GM08714 (cell line): Measurements from ENCODE around the gene CXCL9.
"Not testable (repeated sequence)": the region's sequence is repeated elsewhere in the genome, so short reads cannot be mapped to it uniquely, and the experiment has no call there.

Source experiments
- H3K4me3 ChIP-seq: fragments of 200-500 bp; sonication (Bioruptor generic); 2 replicates; pipeline ENCODE4 v1.5.1; 2014; ENCODE audit warnings: mild to moderate bottlenecking, low read length, inconsistent platforms
- ZNF274 ChIP-seq: IDR thresholded peaks from 2 replicates; pipeline ENCODE4 v1.6.1; 2012; ENCODE audit warnings: mild to moderate bottlenecking, low read depth, low read length

CXCL9 gene

DNA sequence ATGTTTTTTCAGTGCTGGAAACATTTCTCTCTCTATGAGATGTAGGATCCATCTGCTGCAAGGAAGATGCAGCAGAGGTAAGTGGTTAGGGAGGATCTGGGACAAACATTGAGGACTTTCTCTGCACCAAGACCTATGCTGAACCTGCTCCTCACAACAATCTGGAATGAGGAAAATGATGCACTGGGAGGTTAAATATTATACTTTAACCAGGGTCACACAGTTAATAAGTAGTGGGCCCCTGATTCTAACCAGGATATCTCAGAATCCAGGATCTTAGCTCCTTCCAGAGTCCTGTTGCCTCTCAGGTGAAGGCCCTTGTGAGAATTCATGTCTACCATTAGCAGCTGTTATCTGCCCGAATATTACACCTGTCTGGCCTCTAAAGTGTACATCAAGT lies 7.0 kb downstream of the CXCL9 start:
- TF ChIP-seq ZNF274 = no peak
- H3K4me3 ChIP-seq = no peak overlapping the region

DNA sequence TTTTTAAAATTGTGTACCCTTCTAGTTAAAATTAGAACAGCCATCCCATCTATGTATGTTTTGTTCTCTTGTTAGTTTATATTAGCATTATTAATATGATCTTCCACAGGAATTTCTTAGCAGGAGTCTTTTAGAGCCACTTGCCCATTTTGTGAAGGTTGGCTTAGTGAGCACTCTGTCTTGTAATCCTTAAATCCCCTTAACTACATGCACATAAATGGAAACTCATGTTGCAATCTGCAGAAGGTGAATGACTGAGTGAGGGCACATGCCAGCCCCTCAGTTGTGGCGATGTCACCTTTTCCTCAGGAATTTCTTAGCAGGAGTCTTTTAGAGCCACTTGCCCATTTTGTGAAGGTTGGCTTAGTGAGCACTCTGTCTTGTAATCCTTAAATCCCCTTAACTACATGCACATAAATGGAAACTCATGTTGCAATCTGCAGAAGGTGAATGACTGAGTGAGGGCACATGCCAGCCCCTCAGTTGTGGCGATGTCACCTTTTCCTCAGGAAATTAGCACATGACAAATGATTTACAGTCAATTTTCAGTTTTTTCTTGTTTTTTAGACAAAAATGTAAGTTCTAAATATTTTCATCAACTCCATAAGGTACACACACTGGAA lies 8.7 kb downstream of the CXCL9 start:
- H3K4me3 ChIP-seq = not testable (repeated sequence)

GRCh38 chr4:75997946-75998345 lies 9.4 kb downstream of the CXCL9 start:
- no peak for TF ChIP-seq ZNF274
- H3K4me3 ChIP-seq = no peak overlapping the region

- no peak overlapping the region for H3K4me3 ChIP-seq
- TF ChIP-seq ZNF274 = no peak
These were observed 10.2 kb downstream of the CXCL9 start for GRCh38 chr4:75997081-75997480.

DNA sequence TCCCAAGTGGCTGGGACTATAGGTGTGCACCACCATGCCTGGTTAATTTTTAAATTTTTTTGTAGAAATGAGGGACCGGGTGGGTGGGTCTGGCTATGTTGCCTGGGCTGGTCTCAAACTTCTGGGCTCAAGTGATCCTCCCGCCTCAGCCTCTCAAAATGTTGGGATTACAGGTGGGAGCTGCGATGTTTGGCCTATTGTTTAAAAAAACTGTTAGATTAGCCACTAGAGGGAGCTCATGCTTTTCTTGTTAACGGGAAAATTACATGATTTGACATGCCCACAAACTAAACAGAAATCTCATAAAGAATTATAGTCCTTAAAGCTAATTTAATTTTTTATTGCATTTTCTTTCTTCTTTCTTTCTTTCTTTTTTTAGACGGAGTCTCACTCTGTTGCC lies 11.6 kb downstream of the CXCL9 start:
- H3K4me3 ChIP-seq = no peak overlapping the region
- TF ChIP-seq ZNF274 = no peak

DNA sequence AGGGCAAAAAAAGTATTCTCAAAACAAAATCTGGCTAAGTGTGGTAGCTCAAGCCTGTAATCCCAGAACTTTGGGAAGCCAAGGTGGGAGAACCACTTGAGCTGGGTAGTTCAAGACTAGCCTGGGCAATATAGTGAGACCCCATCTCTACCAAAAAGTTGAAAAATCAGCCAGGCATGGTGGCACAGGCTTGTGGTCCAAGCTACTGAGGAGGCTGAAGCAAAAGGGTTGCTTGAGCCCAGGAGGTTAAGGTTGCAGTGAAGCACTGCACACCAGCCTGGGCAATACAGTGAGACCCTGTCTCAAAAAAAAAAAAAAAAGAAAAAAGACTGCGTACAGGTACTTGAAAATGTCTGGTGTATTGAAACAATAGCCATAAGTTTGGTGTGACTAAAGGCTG lies 14.8 kb downstream of the CXCL9 start:
- no peak for TF ChIP-seq ZNF274
- H3K4me3 ChIP-seq = no peak overlapping the region

GRCh38 chr4:75989846-75990528 lies 17.3 kb downstream of the CXCL9 start:
- TF ChIP-seq ZNF274 = no peak
- peak overlapping the region; percentile 81 for H3K4me3 ChIP-seq

DNA sequence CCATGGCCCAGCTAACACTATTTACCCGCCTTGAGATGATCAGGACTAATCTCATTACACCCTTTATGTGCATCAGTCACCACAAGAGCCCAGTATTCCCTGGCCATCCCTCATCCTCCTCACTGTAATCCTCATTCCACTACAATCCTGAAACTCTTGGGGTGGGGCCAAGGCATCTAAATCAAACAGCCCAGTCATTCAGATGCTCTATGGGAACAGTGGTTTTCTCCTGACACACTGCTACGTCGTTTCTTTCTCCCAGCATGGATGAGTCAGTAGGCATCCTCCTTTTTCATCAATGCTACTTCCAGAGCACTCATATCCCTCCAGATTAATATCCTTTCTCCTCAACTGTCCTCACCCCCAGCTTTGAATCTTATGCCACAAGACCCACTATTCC lies 22.2 kb downstream of the CXCL9 start:
- TF ChIP-seq ZNF274 = no peak
- no peak overlapping the region for H3K4me3 ChIP-seq

GRCh38 chr4:75980576-75980975 lies 26.7 kb downstream of the CXCL9 start:
- TF ChIP-seq ZNF274 = no peak
- H3K4me3 ChIP-seq = no peak overlapping the region

GRCh38 chr4:75976177-75976576 lies 31.1 kb downstream of the CXCL9 start:
- no peak for TF ChIP-seq ZNF274
- H3K4me3 ChIP-seq = no peak overlapping the region

DNA sequence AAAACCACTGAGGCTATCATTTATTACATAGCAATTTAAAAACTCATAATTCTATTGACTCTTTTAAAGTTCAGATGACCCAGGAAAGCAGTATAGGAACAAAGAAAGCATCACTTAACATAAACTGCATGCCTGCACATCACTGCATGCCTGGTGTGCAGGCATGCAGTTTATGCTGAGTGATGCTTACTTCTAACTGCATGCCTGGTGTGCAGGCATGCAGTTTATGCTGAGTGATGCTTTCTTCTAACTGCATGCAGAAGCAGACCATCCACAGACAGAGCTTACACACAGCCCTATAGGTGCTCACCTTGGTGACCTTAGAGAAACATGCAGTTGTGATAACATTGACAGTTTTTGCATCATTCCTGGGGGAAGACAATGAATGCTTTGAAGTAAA lies 33.5 kb downstream of the CXCL9 start:
- TF ChIP-seq ZNF274 = no peak
- H3K4me3 ChIP-seq = no peak overlapping the region

DNA sequence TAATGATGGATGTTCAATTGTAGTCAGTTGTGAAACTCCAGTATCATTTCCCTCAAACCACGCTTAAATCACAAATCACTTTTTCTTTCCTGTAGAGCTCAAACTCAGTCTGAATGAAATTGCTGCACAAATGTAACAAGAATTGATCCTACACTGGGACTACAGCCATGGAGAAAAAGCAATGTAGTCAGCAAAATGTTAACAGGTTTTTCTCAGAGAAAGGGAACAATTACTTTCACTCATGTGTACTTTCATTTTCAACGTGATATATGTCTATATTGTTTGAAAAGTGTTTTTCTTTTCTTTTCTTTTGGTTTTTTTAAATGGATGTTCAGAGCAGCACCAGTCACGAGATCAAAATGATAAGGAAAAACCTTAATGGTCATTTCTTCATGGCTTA lies 39.2 kb downstream of the CXCL9 start:
- H3K4me3 ChIP-seq = no peak overlapping the region
- no peak for TF ChIP-seq ZNF274

DNA sequence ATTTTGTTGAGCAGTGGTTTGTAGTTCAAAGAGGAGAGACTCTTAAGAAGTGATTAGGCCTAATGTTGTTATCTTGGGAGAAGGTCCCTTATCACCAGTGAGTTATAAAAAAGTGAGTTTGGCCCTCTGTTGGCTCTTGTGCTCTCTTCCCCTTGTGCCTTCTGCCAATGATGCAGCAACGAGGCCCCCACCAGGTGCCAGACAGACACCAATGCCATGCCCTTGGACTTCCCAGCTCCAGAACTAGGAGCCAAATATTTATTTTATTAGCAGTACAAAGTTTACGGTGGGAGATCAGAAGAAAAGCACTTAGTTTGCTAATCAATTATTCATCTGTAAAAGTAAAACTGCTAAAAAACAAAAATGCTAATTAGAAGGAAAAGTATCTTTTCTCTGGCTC lies 43.8 kb downstream of the CXCL9 start:
- TF ChIP-seq ZNF274 = no peak
- no peak overlapping the region for H3K4me3 ChIP-seq

GRCh38 chr4:75962072-75962471 lies 45.2 kb downstream of the CXCL9 start:
- not testable (repeated sequence) for H3K4me3 ChIP-seq

DNA sequence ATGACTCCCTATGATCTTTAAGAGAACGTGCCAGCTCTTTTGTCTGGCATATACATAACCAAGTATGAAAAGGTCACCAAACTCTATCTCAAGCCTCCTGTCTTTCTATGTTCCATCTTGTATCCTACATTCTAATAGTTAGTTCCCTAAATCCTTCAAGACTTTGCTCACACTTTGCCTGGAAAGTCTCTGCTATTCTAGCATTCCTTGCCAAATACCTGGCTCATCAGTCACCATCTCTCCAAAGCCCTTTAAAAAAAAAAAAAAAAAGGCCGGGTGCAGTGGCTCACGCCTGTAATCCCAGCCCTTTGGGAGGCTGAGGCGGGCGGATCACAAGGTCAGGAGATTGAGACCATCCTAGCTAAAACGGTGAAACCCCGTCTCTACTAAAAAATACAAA lies 48.8 kb downstream of the CXCL9 start:
- not testable (repeated sequence) for H3K4me3 ChIP-seq

DNA sequence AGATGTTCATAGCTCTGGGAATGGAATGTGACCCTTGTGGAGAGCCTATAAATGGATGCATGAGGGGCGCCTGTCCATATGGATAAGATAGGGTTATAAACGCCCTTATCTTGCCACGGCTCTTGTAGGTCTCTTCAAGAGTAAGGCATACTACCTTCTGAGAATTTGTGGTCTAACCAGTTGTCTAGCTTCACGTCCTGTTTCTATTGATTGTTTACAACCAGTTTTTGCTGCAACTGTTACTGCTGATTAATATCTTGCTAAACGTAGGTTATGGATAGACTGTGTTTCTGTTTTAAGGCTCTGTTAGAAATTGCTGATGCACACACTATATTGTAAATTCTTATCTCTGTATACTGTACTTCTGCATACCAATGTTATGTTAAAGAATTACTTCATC lies 52.5 kb downstream of the CXCL9 start:
- not testable (repeated sequence) for H3K4me3 ChIP-seq
